ENCODE results near the gene CPLX3. TPM values are rescaled to one million over a fixed set of nuclear protein-coding genes. Genes with fewer than 3 reads are reported as not detected.

CPLX3 gene
- total and polyA plus RNA-seq, 2 donors (not counting 3 experiments of a cell fraction or from before 2014, with no cell fraction given), result not detected

GRCh38 chr15:74779162-74779648, 47.2 kb upstream of the CPLX3 start:
- no peaks in the 10 kb centered on the region for H3K27me3 ChIP-seq (ENCODE audit: control insufficient read depth in 2 of 2, insufficient read depth in 2 of 2, low read length in 2 of 2)
- dilution Hi-C loops (cut with MboI; ENCODE audit: extremely low pct_ligation_motif_present, low sequenced_read_pairs), result no loop called here
- no peaks in the 10 kb centered on the region for H3K36me3 ChIP-seq (ENCODE audit: control insufficient read depth in 2 of 2, extremely low read depth in 1 of 2, insufficient read depth in 2 of 2, low read length in 2 of 2)
- no TSS peak for BruUV-seq (replicated peaks)
- CTCF ChIA-PET, result interaction anchor here (0.9 to 8.3 kb wide), 4 partner anchors 9 to 171 kb away, joined by 3 to 98 read pairs (median 7); no protein-coding TSS in a partner anchor
- no peaks in the 10 kb centered on the region for H4K20me1 ChIP-seq (replicated peaks; ENCODE audit: control insufficient read depth, extremely low read depth, insufficient read depth, low read length)
- no peak overlapping the region for H3K4me3 ChIP-seq (replicated peaks in 1 of 3; ENCODE audit: insufficient read depth in 1 of 3, low read depth in 1 of 3, low read length in 3 of 3)
- no peaks in the 10 kb centered on the region for H3K9me1 ChIP-seq (replicated peaks; ENCODE audit: control insufficient read depth, extremely low read depth, insufficient read depth, low read length)
- peaks cover 39% of the 10 kb centered on the region for H3K4me1 ChIP-seq (ENCODE audit: control insufficient read depth, extremely low read depth, insufficient read depth, low read length)
- no peak overlapping the region for H2AFZ ChIP-seq (ENCODE audit: low read depth, low read length)
- no peak for TF ChIP-seq FOS (IDR thresholded peaks at IDR 0.05; ENCODE audit: borderline replicate concordance, insufficient read depth, low read length)
- TF ChIP-seq CTCF (IDR thresholded peaks at IDR 0.05; ENCODE audit: extremely low read depth in 1 of 2, insufficient read depth in 1 of 2, low read depth in 1 of 2, low read length in 2 of 2), result no peak
- no peak for TF ChIP-seq JUN (IDR thresholded peaks at IDR 0.05; ENCODE audit: borderline replicate concordance, insufficient read depth, insufficient read length, low read depth)
- no peak for TF ChIP-seq MYC (IDR thresholded peaks at IDR 0.05; ENCODE audit: low read depth, low read length)
- TF ChIP-seq POLR2A (IDR thresholded peaks at IDR 0.05; ENCODE audit: low read depth, low read length), result no peak
- TF ChIP-seq GATA2 (IDR thresholded peaks at IDR 0.05; ENCODE audit: insufficient read depth, insufficient read length, low read depth, low read length), result no peak
- TF ChIP-seq POLR2AphosphoS5 (IDR thresholded peaks at IDR 0.05; ENCODE audit: insufficient read depth, low read depth, low read length), result no peak
- TF ChIP-seq MAX (IDR thresholded peaks at IDR 0.05; ENCODE audit: insufficient read depth, insufficient read length), result no peak
- TF ChIP-seq EZH2 (IDR thresholded peaks at IDR 0.05; ENCODE audit: borderline replicate concordance, low read depth, low read length, severe bottlenecking), result no peak
- intact Hi-C loops (cut with micrococcal nuclease), result loop anchor here (10.0 kb wide), 1 partner anchor 426 kb away; the partner anchor contains the start of gene C15orf39
- FAIRE-seq (no peak), DNase-seq (ENCODE audit: low read depth, low spot score) (no peak)
- no peak overlapping the region for H3K27ac ChIP-seq (ENCODE audit: insufficient read depth, low read depth, low read length)
- no peaks in the 10 kb centered on the region for H3K9me3 ChIP-seq (replicated peaks; ENCODE audit: control insufficient read depth, insufficient read depth, low read length)
- no peak overlapping the region for H3K4me2 ChIP-seq (ENCODE audit: insufficient read depth, low read length)
- peaks cover 19% of the 10 kb centered on the region for H3K79me2 ChIP-seq (ENCODE audit: control insufficient read depth, insufficient read depth, low read length)
- no peak overlapping the region for H3K9ac ChIP-seq (replicated peaks; ENCODE audit: extremely low read depth, insufficient read depth, low read length)
- POLR2A ChIA-PET, result no interaction called here

All from endothelial cell of umbilical vein (primary cell).